ENCODE data around the gene FAM9C.

DNA sequence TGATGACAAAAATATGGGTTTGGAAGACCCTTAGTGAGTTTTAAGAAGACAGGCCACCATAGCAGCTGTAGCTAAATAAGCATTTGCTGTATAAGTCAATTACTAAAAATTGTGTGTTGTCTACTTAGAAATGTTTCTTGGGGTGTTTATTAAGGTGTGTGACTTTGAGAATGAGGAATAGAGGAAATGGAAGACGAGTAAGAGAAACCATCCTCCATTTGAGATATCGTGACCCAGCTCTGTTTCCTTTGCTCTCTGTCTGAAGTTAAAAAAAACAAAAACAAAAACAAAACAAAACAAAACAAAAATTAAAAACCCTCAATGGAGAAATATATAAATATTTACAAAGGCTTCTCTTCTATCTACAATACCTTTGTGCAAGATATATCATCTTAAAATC lies 41.7 kb upstream of the FAM9C start:
- TF ChIP-seq CTCF (IDR thresholded peaks at IDR 0.05) (no peak), POLR2AphosphoS5 (IDR thresholded peaks at IDR 0.05; ENCODE audit: low read depth, low read length) (no peak)
